HG02763 (cell line): ENCODE results near the gene SDR9C7.
"Not testable (repeated sequence)": the region's sequence is repeated elsewhere in the genome, so short reads cannot be mapped to it uniquely, and the experiment has no call there.

Experiments used
- ATAC-seq: cut with Tn5 transposase; IDR thresholded peaks from one replicate; pipeline ENCODE4 v1.9.1; 2021; ENCODE audit warnings: mild to moderate bottlenecking, moderate library complexity; ENCODE audit not compliant: unreplicated experiment

The SDR9C7 gene

GRCh38 chr12:56954057-56954957 is 20.1 kb upstream of the SDR9C7 start:
- ATAC-seq: no peak

- ATAC-seq: no peak
These were observed 19.1 kb upstream of the SDR9C7 start for GRCh38 chr12:56953314-56953713.

GRCh38 chr12:56951582-56952339 is 17.6 kb upstream of the SDR9C7 start:
- ATAC-seq: no peak

- no peak for ATAC-seq
These were observed 14.7 kb upstream of the SDR9C7 start for GRCh38 chr12:56948881-56949280.

GRCh38 chr12:56948457-56948777 is 14.2 kb upstream of the SDR9C7 start:
- ATAC-seq: no peak

GRCh38 chr12:56947633-56948456 is 13.6 kb upstream of the SDR9C7 start:
- ATAC-seq: no peak

- ATAC-seq: no peak
These were observed 9.7 kb upstream of the SDR9C7 start for GRCh38 chr12:56943878-56944277.

- ATAC-seq: not testable (repeated sequence)
These were observed 9.2 kb upstream of the SDR9C7 start for GRCh38 chr12:56943374-56943773.

- no peak for ATAC-seq
These were observed 7.2 kb upstream of the SDR9C7 start for GRCh38 chr12:56941299-56942017.

GRCh38 chr12:56940942-56941298 is 6.7 kb upstream of the SDR9C7 start:
- ATAC-seq: not testable (repeated sequence)

GRCh38 chr12:56935752-56936151 is 1.5 kb upstream of the SDR9C7 start:
- ATAC-seq: no peak

- ATAC-seq: no peak
These were observed 949 bp upstream of the SDR9C7 start for GRCh38 chr12:56935157-56935556.

- no peak for ATAC-seq
These were observed 1.3 kb downstream of the SDR9C7 start for GRCh38 chr12:56932867-56933266.

GRCh38 chr12:56932146-56932545 is 2.1 kb downstream of the SDR9C7 start:
- no peak for ATAC-seq

GRCh38 chr12:56931474-56931978 is 2.7 kb downstream of the SDR9C7 start:
- ATAC-seq: no peak

- no peak for ATAC-seq
These were observed 4.0 kb downstream of the SDR9C7 start for GRCh38 chr12:56930241-56930640.

- ATAC-seq: no peak
These were observed 4.4 kb downstream of the SDR9C7 start for GRCh38 chr12:56929780-56930179.

GRCh38 chr12:56928262-56928661 is 5.9 kb downstream of the SDR9C7 start:
- ATAC-seq: no peak

GRCh38 chr12:56927281-56927680 is 6.9 kb downstream of the SDR9C7 start:
- no peak for ATAC-seq

GRCh38 chr12:56922031-56922430 is 12.2 kb downstream of the SDR9C7 start:
- no peak for ATAC-seq

GRCh38 chr12:56921346-56921745 is 12.9 kb downstream of the SDR9C7 start:
- ATAC-seq: no peak
